Natural killer cell treated with Interleukin-12 subunit alpha and Interleukin-12 subunit beta and Interleukin-15 and Interleukin-18, amount 100 ng/mL, for 72 hours (primary cell): ENCODE results near the gene CHD3. TPM values are rescaled to one million over a fixed set of nuclear protein-coding genes. Genes with fewer than 3 reads are reported as not detected.
A peak's percentile ranks its signal among the peaks of the same experiment; 100 is the strongest.

Experiments
- ATAC-seq, 2 donors: fragments of 150-1000 bp; cut with Tn5 transposase in 1 of 2; sonication (Bioruptor Pico), chemical (Tn5 transposase) in 1 of 2; 2 replicates each; pipeline ENCODE4 v1.10.0; 2021
- DNase-seq: peaks from one replicate; pipeline ENCODE4 v3.0.0; 2022; ENCODE audit warnings: low spot score
- H3K27ac Mint-ChIP-seq, 2 donors: 1 replicate in 1 of 2; 2 replicates in 1 of 2; pipeline ENCODE4 v1.8.0; 2022; ENCODE audit warnings: mixed read lengths in 2 of 2, mild to moderate bottlenecking in 1 of 2, moderate library complexity in 1 of 2
- H3K27me3 Mint-ChIP-seq, 2 donors: 1 replicate in 1 of 2; 2 replicates in 1 of 2; pipeline ENCODE4 v1.8.0; 2022; ENCODE audit warnings: mixed read lengths in 2 of 2
- H3K36me3 Mint-ChIP-seq: one replicate; pipeline ENCODE4 v1.8.0; 2022; ENCODE audit warnings: mixed read lengths
- H3K4me1 Mint-ChIP-seq, 2 donors: 1 replicate in 1 of 2; 2 replicates in 1 of 2; pipeline ENCODE4 v1.8.0; 2022; ENCODE audit warnings: low read depth in 2 of 2, mixed read lengths in 2 of 2, mild to moderate bottlenecking in 1 of 2
- H3K4me3 Mint-ChIP-seq: one replicate; pipeline ENCODE4 v1.8.0; 2022; ENCODE audit warnings: mixed read lengths
- H3K9me3 Mint-ChIP-seq: 2 replicates; pipeline ENCODE4 v1.8.0; 2022; ENCODE audit warnings: mixed read lengths
- total RNA-seq, 2 donors: library from RNA; stranded (reverse); gene quantifications; one replicate each; pipeline ENCODE4 v1.2.3, GENCODE V29; 2022

Gene CHD3
- total RNA-seq, 2 donors from 2014 or later: 106 to 192 TPM

DNA sequence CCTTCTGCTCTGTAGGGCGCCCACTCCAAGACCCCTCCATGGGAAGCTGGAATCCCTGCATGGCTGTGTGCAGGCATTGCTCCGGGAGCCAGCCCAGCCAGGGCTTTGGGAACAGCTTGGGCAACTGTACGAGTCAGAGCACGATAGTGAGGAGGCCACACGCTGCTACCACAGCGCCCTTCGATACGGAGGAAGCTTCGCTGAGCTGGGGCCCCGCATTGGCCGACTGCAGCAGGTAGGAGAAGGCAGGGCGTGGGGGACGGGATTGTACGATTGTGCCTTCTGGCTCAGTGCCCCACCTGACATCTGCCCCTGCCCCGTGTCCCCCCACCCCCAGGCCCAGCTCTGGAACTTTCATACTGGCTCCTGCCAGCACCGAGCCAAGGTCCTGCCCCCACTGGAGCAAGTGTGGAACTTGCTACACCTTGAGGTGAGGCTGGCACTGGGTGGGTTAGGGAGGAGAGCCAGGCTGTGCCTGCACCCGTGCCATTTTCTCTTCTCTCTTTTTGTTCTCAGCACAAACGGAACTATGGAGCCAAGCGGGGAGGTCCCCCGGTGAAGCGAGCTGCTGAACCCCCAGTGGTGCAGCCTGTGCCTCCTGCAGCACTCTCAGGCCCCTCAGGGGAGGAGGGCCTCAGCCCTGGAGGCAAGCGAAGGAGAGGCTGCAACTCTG, 42.4 kb upstream of the CHD3 start:
- ATAC-seq: no peak
- DNase-seq: peak; percentile 56
- Mint-ChIP-seq H3K27ac (peak overlapping the region; percentile 99), H3K4me3 (peak overlapping the region; percentile 93), H3K9me3 (no peaks in the 10 kb centered on the region), H3K27me3 (no peaks in the 10 kb centered on the region), H3K4me1 (peaks cover 38 to 40% of the 10 kb centered on the region in 2 donors), H3K36me3 (no peaks in the 10 kb centered on the region)

DNA sequence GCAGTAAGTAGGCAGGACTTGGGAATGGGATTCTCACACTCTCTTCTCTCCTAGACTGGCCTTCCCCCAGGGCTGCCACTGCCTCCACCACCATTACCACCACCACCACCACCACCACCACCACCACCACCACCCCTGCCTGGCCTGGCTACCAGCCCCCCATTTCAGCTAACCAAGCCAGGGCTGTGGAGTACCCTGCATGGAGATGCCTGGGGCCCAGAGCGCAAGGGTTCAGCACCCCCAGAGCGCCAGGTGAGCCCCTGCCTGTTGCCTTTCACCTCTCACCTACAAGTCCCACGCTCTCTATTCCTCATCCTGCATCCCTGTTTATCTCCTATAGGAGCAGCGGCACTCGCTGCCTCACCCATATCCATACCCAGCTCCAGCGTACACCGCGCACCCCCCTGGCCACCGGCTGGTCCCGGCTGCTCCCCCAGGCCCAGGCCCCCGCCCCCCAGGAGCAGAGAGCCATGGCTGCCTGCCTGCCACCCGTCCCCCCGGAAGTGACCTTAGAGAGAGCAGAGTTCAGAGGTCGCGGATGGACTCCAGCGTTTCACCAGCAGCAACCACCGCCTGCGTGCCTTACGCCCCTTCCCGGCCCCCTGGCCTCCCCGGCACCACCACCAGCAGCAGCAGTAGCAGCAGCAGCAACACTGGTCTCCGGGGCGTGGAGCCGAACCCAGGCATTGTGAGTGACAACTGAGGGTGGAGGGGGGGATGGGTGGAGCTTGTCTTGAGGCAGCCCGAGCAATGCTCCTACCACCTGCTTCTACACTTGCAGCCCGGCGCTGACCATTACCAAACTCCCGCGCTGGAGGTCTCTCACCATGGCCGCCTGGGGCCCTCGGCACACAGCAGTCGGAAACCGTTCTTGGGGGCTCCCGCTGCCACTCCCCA, 41.6 kb upstream of the CHD3 start:
- Mint-ChIP-seq H3K4me1 (peaks cover 35 to 39% of the 10 kb centered on the region in 2 donors), H3K9me3 (no peaks in the 10 kb centered on the region), H3K27ac (peak overlapping the region in 1 of 2 donors; percentile 61), H3K4me3 (no peak overlapping the region), H3K27me3 (no peaks in the 10 kb centered on the region), H3K36me3 (no peaks in the 10 kb centered on the region)
- DNase-seq (peak; percentile 42), ATAC-seq (no peak)

DNA sequence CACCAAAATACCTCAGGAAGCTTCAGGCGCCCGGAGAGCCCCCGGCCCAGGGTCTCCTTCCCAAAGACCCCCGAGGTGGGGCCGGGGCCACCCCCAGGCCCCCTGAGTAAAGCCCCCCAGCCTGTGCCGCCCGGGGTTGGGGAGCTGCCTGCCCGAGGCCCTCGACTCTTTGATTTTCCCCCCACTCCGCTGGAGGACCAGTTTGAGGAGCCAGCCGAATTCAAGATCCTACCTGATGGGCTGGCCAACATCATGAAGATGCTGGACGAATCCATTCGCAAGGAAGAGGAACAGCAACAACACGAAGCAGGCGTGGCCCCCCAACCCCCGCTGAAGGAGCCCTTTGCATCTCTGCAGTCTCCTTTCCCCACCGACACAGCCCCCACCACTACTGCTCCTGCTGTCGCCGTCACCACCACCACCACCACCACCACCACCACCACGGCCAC, 40.4 kb upstream of the CHD3 start:
- Mint-ChIP-seq H3K27ac (no peak overlapping the region), H3K4me3 (no peak overlapping the region), H3K36me3 (no peaks in the 10 kb centered on the region), H3K27me3 (no peaks in the 10 kb centered on the region), H3K9me3 (no peaks in the 10 kb centered on the region), H3K4me1 (peaks cover 23 to 29% of the 10 kb centered on the region in 2 donors)
- no peak for ATAC-seq
- no peak for DNase-seq

DNA sequence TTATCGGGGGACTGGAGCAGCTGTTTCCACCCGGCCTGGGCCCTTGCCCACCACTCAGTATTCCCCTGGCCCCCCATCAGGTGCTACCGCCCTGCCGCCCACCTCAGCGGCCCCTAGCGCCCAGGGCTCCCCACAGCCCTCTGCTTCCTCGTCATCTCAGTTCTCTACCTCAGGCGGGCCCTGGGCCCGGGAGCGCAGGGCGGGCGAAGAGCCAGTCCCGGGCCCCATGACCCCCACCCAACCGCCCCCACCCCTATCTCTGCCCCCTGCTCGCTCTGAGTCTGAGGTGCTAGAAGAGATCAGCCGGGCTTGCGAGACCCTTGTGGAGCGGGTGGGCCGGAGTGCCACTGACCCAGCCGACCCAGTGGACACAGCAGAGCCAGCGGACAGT, 39.9 kb upstream of the CHD3 start:
- Mint-ChIP-seq H3K4me3 (no peak overlapping the region), H3K9me3 (no peaks in the 10 kb centered on the region), H3K36me3 (no peaks in the 10 kb centered on the region), H3K27ac (no peak overlapping the region), H3K4me1 (peaks cover 18 to 26% of the 10 kb centered on the region in 2 donors), H3K27me3 (no peaks in the 10 kb centered on the region)
- ATAC-seq (no peak), DNase-seq (no peak)

DNA sequence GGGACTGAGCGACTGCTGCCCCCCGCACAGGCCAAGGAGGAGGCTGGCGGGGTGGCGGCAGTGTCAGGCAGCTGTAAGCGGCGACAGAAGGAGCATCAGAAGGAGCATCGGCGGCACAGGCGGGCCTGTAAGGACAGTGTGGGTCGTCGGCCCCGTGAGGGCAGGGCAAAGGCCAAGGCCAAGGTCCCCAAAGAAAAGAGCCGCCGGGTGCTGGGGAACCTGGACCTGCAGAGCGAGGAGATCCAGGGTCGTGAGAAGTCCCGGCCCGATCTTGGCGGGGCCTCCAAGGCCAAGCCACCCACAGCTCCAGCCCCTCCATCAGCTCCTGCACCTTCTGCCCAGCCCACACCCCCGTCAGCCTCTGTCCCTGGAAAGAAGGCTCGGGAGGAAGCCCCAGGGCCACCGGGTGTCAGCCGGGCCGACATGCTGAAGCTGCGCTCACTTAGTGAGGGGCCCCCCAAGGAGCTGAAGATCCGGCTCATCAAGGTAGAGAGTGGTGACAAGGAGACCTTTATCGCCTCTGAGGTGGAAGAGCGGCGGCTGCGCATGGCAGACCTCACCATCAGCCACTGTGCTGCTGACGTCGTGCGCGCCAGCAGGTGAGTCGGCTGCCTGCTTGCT, 39.3 kb upstream of the CHD3 start:
- no peaks in the 10 kb centered on the region for H3K27me3 Mint-ChIP-seq
- H3K4me1 Mint-ChIP-seq: peaks cover 16 to 27% of the 10 kb centered on the region in 2 donors
- no peaks in the 10 kb centered on the region for H3K9me3 Mint-ChIP-seq
- H3K27ac Mint-ChIP-seq: no peak overlapping the region
- DNase-seq (no peak), ATAC-seq (no peak)
- no peaks in the 10 kb centered on the region for H3K36me3 Mint-ChIP-seq
- H3K4me3 Mint-ChIP-seq: no peak overlapping the region

DNA sequence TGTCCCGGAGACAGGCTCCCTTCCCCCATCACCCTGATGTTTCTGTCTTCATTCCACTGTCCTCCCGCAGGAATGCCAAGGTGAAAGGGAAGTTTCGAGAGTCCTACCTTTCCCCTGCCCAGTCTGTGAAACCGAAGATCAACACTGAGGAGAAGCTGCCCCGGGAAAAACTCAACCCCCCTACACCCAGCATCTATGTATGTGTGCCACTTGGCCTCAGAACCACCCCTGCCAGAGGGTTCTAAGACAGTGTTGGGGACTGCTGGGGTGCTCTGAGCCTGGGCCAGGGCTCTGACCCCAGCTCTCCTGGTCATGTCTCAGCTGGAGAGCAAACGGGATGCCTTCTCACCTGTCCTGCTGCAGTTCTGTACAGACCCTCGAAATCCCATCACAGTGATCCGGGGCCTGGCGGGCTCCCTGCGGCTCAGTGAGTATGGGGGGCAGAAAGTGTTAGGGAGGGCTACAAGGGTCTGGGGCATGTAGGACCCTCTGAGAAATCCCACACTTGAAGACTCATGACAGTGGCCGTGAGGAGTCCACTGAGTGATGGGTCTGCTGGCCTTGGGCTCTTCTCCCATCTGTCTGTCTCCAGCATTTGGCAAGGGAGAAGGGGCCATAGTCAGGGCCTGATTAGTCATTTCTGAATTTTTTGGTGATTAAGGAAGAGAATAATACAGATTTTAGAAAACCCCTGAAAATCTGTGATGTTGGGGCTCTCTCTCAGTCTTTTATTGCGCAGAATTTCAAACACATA, 38.7 kb upstream of the CHD3 start:
- Mint-ChIP-seq H3K4me3 (no peak overlapping the region), H3K36me3 (no peaks in the 10 kb centered on the region), H3K27me3 (no peaks in the 10 kb centered on the region), H3K4me1 (peaks cover 16 to 27% of the 10 kb centered on the region in 2 donors), H3K9me3 (no peaks in the 10 kb centered on the region), H3K27ac (no peak overlapping the region)
- DNase-seq (no peak), ATAC-seq (no peak)

DNA sequence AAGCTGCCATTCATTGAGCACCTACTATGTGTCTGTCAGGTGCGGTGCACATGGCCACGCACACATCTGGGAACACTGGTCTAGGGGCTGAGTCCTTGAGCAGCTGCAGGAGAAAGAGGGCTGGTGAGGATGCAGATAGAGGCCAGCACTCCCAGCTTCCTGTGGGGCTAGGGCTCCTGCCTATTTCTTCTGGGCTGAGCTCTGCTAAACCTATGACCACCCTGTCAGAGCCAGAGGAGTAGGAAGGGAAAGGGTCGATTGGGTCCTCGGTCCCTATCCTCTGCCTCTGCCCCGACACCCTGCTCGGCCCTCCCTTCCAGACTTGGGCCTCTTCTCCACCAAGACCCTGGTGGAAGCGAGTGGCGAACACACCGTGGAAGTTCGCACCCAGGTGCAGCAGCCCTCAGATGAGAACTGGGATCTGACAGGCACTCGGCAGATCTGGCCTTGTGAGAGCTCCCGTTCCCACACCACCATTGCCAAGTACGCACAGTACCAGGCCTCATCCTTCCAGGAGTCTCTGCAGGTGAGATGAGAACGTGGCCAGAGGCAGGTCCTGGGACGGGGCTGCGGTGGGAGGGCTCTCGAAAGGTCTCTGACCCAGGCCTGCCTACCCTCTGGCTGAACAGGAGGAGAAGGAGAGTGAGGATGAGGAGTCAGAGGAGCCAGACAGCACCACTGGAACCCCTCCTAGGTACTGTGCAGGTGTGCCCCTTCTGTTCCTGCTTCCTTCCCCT, 37.7 kb upstream of the CHD3 start:
- DNase-seq: no peak
- H3K27me3 Mint-ChIP-seq: no peaks in the 10 kb centered on the region

DNA sequence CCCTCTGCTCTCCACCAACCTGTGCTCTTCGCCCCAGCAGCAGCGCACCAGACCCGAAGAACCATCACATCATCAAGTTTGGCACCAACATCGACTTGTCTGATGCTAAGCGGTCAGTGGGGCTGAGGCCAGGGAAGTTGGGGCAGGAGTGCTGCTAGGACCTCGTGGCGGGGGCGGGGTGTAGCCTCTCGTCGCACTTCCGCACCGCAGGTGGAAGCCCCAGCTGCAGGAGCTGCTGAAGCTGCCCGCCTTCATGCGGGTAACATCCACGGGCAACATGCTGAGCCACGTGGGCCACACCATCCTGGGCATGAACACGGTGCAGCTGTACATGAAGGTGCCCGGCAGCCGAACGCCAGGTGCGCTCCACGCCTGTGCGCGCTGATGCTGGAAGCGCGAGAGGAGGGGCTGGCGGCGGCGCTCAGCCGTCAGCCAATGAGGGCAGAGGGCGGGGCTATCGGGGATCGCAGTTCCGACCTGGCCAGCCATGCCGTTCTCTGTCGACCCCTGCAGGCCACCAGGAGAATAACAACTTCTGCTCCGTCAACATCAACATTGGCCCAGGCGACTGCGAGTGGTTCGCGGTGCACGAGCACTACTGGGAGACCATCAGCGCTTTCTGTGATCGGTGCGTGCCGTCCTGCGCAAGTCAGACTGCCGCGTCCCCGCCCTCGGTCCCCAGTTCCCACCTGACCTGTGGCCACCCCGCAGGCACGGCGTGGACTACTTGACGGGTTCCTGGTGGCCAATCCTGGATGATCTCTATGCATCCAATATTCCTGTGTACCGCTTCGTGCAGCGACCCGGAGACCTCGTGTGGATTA, 36.9 kb upstream of the CHD3 start:
- Mint-ChIP-seq H3K36me3 (no peaks in the 10 kb centered on the region), H3K4me3 (peak overlapping the region; percentile 25), H3K27ac (no peak overlapping the region), H3K9me3 (no peaks in the 10 kb centered on the region), H3K4me1 (peaks cover 9 to 29% of the 10 kb centered on the region in 2 donors), H3K27me3 (no peaks in the 10 kb centered on the region)
- DNase-seq (peak; percentile 93), ATAC-seq (peak; percentile 89 to 96)

More for the DNA sequence above, 37.7 kb upstream of the CHD3 start:
- peaks cover 12 to 29% of the 10 kb centered on the region in 2 donors for H3K4me1 Mint-ChIP-seq
- H3K36me3 Mint-ChIP-seq: no peaks in the 10 kb centered on the region
- ATAC-seq: no peak
- H3K4me3 Mint-ChIP-seq: peak overlapping the region; percentile 27
- no peaks in the 10 kb centered on the region for H3K9me3 Mint-ChIP-seq
- H3K27ac Mint-ChIP-seq: no peak overlapping the region

DNA sequence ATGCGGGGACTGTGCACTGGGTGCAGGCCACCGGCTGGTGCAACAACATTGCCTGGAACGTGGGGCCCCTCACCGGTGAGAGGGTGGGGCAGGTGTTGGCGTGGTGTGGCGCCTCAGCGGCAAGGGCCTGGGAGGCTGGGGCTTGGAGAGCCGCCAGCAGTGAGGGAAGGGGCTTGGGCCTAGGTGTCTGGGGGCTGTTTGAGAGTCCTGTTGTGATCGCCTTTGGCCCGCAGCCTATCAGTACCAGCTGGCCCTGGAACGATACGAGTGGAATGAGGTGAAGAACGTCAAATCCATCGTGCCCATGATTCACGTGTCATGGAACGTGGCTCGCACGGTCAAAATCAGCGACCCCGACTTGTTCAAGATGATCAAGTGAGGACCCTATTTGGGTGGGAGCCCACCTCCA, 36.3 kb upstream of the CHD3 start:
- H3K4me1 Mint-ChIP-seq: peaks cover 6 to 24% of the 10 kb centered on the region in 2 donors
- no peak for ATAC-seq
- H3K36me3 Mint-ChIP-seq: no peaks in the 10 kb centered on the region
- H3K27ac Mint-ChIP-seq: no peak overlapping the region
- no peak overlapping the region for H3K4me3 Mint-ChIP-seq
- no peak for DNase-seq
- no peaks in the 10 kb centered on the region for H3K27me3 Mint-ChIP-seq
- H3K9me3 Mint-ChIP-seq: no peaks in the 10 kb centered on the region

DNA sequence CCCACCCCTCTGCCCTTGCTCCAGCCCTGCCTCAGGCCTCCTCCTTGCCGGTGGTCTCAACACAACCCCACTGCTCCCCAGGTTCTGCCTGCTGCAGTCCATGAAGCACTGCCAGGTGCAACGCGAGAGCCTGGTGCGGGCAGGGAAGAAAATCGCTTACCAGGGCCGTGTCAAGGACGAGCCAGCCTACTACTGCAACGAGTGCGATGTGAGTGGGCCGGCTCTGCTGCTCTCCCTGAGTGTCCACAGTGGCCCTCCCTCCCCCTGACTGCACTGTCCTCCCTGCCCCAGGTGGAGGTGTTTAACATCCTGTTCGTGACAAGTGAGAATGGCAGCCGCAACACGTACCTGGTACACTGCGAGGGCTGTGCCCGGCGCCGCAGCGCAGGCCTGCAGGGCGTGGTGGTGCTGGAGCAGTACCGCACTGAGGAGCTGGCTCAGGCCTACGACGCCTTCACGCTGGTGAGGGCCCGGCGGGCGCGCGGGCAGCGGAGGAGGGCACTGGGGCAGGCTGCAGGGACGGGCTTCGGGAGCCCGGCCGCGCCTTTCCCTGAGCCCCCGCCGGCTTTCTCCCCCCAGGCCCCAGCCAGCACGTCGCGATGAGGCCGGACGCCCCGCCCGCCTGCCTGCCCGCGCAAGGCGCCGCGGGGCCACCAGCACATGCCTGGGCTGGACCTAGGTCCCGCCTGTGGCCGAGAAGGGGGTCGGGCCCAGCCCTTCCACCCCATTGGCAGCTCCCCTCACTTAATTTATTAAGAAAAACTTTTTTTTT, 35.5 kb upstream of the CHD3 start:
- no peaks in the 10 kb centered on the region for H3K36me3 Mint-ChIP-seq

DNA sequence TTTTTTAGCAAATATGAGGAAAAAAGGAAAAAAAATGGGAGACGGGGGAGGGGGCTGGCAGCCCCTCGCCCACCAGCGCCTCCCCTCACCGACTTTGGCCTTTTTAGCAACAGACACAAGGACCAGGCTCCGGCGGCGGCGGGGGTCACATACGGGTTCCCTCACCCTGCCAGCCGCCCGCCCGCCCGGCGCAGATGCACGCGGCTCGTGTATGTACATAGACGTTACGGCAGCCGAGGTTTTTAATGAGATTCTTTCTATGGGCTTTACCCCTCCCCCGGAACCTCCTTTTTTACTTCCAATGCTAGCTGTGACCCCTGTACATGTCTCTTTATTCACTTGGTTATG, 34.9 kb upstream of the CHD3 start:
- Mint-ChIP-seq H3K27me3 (no peaks in the 10 kb centered on the region), H3K27ac (no peak overlapping the region), H3K4me1 (peaks cover 6 to 26% of the 10 kb centered on the region in 2 donors), H3K4me3 (peak overlapping the region; percentile 4), H3K36me3 (no peaks in the 10 kb centered on the region), H3K9me3 (no peaks in the 10 kb centered on the region)
- DNase-seq (no peak), ATAC-seq (no peak)

More for the DNA sequence above, 35.5 kb upstream of the CHD3 start:
- Mint-ChIP-seq H3K4me3 (no peak overlapping the region), H3K27me3 (no peaks in the 10 kb centered on the region), H3K9me3 (no peaks in the 10 kb centered on the region), H3K4me1 (peaks cover 6 to 24% of the 10 kb centered on the region in 2 donors), H3K27ac (no peak overlapping the region)
- DNase-seq (peak; percentile 63), ATAC-seq (no peak)
